Activated naive CD8-positive, alpha-beta T cell treated with anti-CD3 and anti-CD28 coated beads, Interleukin-2, amount 10 ng/mL, durations not matched to agents 7 days and 5 days (primary cell): ENCODE data around the gene TMEM231. TPM values are rescaled to one million over a fixed set of nuclear protein-coding genes. Genes with fewer than 3 reads are reported as not detected.

Experiments
- total RNA-seq, 2 experiments: library from RNA; stranded (reverse); gene quantifications; one replicate each; pipeline ENCODE4 v1.2.3, GENCODE V29; 2021

TMEM231 gene
- total RNA-seq, 2 experiments from 2014 or later = 2.8 to 3.4 TPM

Other genes with a start within 250 kb of the TMEM231 start
- gene CFDP1, start 122.7 kb downstream of the TMEM231 start, total RNA-seq = 10 to 100 TPM; 47.8 to 49.4 TPM
- 10 to 100 TPM; 37.3 to 38.9 TPM for gene TMEM170A, start 91.6 kb downstream of the TMEM231 start, total RNA-seq
- gene CHST6, start 60.8 kb downstream of the TMEM231 start, total RNA-seq = under 1 TPM in 1 of 2 experiments, not detected in 1; 0.06 TPM
- gene CHST5, start 20.1 kb downstream of the TMEM231 start, total RNA-seq = not detected
- gene GABARAPL2, start 10.1 kb upstream of the TMEM231 start, total RNA-seq = 10 to 100 TPM; 71.6 to 72.9 TPM
- 10 to 100 TPM; 66.1 to 72.1 TPM for gene ADAT1, start 67.0 kb upstream of the TMEM231 start, total RNA-seq
- 100 to 1,000 TPM; 173 to 175 TPM for gene KARS1, start 91.4 kb upstream of the TMEM231 start, total RNA-seq
- 10 to 100 TPM; 78.6 to 79.4 TPM for gene TERF2IP, start 91.5 kb upstream of the TMEM231 start, total RNA-seq
- gene CPHXL2, start 120.8 kb upstream of the TMEM231 start, total RNA-seq = not detected
- not detected for gene DUXB, start 145.2 kb upstream of the TMEM231 start, total RNA-seq
- not detected for gene CPHXL, start 170.2 kb upstream of the TMEM231 start, total RNA-seq